Lower leg skin (tissue), 3 donors: Measurements from ENCODE around the gene HOMER3.

Experiments
- POLR2A ChIP-seq, 2 donors: fragments of 450-650 bp; IDR thresholded peaks; one replicate each; pipeline ENCODE4 v1.6.1; 2016 to 2017; ENCODE audit warnings: antibody characterized with exemption in 2 of 2, mild to moderate bottlenecking in 1 of 2, moderate library complexity in 1 of 2
- TF ChIP-seq, protein P1 (sequence below), 3 donors: fragments of 450-650 bp; IDR thresholded peaks; one replicate each; pipeline ENCODE4 v1.5.1; 2016; ENCODE audit warnings: antibody characterized with exemption in 3 of 3, mild to moderate bottlenecking in 3 of 3, moderate library complexity in 2 of 3

DNA sequence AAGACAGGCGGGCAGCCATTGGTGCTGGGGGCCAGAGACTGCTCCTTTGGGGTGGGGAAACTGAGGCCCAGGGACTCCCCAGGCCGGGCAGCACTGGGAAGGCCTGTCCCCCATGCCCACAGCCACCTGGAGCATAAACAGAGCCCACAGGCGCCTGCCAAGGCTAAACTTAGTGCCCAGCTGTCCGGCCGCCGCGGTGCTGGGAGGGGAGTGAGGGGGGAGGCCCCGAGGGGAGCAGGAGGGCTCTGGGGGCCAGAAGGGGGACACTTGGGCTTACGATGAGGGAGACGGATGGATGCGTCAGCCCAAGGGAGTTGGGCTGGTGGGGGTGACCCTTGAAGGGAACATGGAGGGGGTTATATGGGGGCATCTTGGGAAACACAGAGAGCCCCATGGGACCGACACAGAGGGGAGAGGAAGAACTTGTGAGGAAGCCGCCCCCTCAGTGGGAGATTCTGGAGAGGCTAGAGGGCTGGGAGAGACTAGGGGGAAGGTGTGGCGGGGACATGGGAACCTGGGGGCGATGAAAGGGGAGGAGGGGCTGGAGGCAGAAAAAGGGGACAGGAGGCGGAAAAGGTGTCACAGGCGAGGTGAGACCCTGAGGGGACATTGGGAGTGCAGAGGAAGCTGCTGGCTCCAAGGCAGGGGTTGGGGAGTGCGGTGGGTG lies 47.3 kb downstream of the HOMER3 start:
- TF ChIP-seq, protein P1, sequence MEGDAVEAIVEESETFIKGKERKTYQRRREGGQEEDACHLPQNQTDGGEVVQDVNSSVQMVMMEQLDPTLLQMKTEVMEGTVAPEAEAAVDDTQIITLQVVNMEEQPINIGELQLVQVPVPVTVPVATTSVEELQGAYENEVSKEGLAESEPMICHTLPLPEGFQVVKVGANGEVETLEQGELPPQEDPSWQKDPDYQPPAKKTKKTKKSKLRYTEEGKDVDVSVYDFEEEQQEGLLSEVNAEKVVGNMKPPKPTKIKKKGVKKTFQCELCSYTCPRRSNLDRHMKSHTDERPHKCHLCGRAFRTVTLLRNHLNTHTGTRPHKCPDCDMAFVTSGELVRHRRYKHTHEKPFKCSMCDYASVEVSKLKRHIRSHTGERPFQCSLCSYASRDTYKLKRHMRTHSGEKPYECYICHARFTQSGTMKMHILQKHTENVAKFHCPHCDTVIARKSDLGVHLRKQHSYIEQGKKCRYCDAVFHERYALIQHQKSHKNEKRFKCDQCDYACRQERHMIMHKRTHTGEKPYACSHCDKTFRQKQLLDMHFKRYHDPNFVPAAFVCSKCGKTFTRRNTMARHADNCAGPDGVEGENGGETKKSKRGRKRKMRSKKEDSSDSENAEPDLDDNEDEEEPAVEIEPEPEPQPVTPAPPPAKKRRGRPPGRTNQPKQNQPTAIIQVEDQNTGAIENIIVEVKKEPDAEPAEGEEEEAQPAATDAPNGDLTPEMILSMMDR (IDR thresholded peaks at IDR 0.05): no peak
- TF ChIP-seq POLR2A (IDR thresholded peaks at IDR 0.05): no peak
